Nephron (organoid): ENCODE measurements around the gene RXRA.

Experiments used
- H3K27ac Mint-ChIP-seq, 3 experiments: 2 replicates each; pipeline ENCODE4 v1.8.0; 2020; ENCODE audit warnings: mixed read lengths in 3 of 3, mild to moderate bottlenecking in 2 of 3, moderate library complexity in 1 of 3
- H3K27me3 Mint-ChIP-seq: 2 replicates; pipeline ENCODE4 v1.8.0; 2021; ENCODE audit warnings: low read depth, mild to moderate bottlenecking, moderate library complexity, mixed read lengths
- H3K36me3 Mint-ChIP-seq: 2 replicates; pipeline ENCODE4 v1.8.0; 2020; ENCODE audit warnings: low read depth, mixed read lengths
- H3K4me1 Mint-ChIP-seq: 2 replicates; pipeline ENCODE4 v1.8.0; 2020; ENCODE audit warnings: mixed read lengths
- H3K4me3 Mint-ChIP-seq, 3 experiments: 2 replicates each; pipeline ENCODE4 v1.8.0; 2020; ENCODE audit warnings: mild to moderate bottlenecking in 3 of 3, mixed read lengths in 3 of 3, moderate library complexity in 2 of 3
- H3K9me3 Mint-ChIP-seq: 2 replicates; pipeline ENCODE4 v1.8.0; 2020; ENCODE audit warnings: mixed read lengths
- TF ChIP-seq, protein P1 (sequence below), 3 experiments: fragments of 200-600 bp; sonication (generic); IDR thresholded peaks; one replicate each; pipeline ENCODE4 v1.5.0; 2021; ENCODE audit warnings: antibody characterized with exemption in 3 of 3; ENCODE audit not compliant: unreplicated experiment in 3 of 3

RXRA gene

DNA sequence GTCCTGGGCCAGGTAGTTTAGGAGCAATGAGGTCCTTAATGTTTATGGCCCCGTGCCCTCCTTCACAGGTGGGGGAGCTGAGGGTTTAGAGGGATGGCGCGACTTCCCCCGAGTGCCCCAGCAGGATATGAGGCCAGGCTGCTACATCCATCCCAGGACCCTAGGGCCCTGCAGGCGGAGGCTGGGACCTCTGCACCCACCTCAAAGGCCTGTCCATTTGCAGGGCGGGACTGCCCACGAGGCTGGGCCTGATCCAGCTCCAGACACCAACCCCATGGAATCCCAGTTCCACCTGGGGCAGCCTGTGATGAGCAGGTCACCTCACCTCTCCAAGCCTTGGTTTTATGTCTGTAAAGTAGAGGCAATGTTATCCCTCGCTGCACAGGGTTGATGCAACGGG is 142.1 kb downstream of the RXRA start:
- Mint-ChIP-seq H3K9me3 (no peaks in the 10 kb centered on the region), H3K4me3 (no peak overlapping the region), H3K27ac (no peak overlapping the region), H3K36me3 (no peaks in the 10 kb centered on the region), H3K4me1 (peaks cover 11% of the 10 kb centered on the region), H3K27me3 (no peaks in the 10 kb centered on the region)
- TF ChIP-seq, protein P1, sequence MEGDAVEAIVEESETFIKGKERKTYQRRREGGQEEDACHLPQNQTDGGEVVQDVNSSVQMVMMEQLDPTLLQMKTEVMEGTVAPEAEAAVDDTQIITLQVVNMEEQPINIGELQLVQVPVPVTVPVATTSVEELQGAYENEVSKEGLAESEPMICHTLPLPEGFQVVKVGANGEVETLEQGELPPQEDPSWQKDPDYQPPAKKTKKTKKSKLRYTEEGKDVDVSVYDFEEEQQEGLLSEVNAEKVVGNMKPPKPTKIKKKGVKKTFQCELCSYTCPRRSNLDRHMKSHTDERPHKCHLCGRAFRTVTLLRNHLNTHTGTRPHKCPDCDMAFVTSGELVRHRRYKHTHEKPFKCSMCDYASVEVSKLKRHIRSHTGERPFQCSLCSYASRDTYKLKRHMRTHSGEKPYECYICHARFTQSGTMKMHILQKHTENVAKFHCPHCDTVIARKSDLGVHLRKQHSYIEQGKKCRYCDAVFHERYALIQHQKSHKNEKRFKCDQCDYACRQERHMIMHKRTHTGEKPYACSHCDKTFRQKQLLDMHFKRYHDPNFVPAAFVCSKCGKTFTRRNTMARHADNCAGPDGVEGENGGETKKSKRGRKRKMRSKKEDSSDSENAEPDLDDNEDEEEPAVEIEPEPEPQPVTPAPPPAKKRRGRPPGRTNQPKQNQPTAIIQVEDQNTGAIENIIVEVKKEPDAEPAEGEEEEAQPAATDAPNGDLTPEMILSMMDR (IDR thresholded peaks at IDR 0.05; ENCODE audit: unreplicated experiment in 3 of 3): no peak

DNA sequence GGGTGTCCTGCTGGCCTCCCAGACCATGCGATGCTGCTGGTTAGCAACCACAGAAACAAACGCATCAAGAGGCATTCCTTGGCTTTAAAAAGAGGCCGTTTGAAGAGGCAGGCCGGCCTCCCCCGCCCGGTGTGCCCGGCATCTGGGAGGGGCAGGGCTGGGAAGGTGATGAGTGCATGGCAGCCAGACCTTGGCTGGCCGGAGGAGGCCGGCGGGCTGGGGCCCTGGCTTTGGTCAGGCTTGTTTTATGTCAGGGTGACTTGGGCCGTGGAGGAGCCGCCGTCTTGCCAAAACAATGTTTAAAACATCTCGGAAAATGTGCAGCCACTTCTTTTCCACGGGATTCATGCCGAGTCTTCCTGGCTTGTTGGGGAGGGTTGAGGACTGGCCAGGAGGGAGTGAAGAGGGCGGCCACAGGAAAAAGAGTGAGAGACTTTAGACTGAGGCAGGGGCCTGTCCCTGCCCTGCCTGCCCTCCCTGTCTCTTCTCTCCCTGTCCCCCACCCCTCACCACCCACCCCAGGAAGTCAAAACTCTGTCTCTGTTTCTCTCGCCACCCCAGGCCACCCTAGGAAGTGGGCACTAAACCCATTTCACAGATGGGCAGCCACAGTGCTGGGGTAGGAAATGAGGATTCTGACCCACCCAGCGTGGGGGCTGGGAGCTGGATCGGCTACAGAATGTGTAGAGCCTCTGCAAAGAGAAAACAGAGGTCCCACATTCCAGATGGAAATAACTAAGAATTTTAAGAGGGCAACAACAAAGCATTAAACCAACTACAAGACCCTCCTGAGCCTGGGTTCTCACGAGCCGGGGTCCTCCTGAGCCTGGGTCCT is 143.0 kb downstream of the RXRA start:
- Mint-ChIP-seq H3K27me3 (no peaks in the 10 kb centered on the region), H3K9me3 (no peaks in the 10 kb centered on the region), H3K27ac (peak overlapping the region in 2 of 3 experiments; percentile 42 to 59), H3K36me3 (no peaks in the 10 kb centered on the region), H3K4me1 (peaks cover 20% of the 10 kb centered on the region), H3K4me3 (no peak overlapping the region)
- TF ChIP-seq, protein P1 (IDR thresholded peaks at IDR 0.05; ENCODE audit: unreplicated experiment in 3 of 3): no peak

DNA sequence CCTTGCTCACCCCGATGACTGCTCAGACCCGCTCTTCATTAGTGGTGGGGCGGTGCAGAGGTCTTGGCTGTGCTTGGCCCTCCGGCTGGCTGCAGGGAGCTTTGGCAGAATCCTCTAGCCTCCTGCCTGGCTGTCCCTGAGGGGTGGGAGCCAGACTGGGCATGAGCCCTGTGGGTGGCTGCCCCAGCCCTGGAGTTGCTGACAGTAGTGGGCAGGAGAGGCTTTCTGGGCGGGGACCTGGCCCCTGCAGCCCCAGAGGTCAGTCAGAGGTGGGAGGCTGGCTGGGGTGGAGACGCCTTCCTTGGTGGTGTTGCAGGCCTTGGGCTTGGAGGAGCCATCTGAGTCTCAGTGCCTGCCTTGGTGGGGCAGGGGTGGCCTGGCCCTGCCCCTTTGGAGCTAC is 146.0 kb downstream of the RXRA start:
- Mint-ChIP-seq H3K36me3 (no peaks in the 10 kb centered on the region), H3K9me3 (no peaks in the 10 kb centered on the region), H3K27ac (peak overlapping the region in 1 of 3 experiments; percentile 20), H3K4me3 (no peak overlapping the region), H3K27me3 (no peaks in the 10 kb centered on the region), H3K4me1 (peaks cover 24% of the 10 kb centered on the region)
- TF ChIP-seq, protein P1 (IDR thresholded peaks at IDR 0.05; ENCODE audit: unreplicated experiment in 3 of 3): no peak

DNA sequence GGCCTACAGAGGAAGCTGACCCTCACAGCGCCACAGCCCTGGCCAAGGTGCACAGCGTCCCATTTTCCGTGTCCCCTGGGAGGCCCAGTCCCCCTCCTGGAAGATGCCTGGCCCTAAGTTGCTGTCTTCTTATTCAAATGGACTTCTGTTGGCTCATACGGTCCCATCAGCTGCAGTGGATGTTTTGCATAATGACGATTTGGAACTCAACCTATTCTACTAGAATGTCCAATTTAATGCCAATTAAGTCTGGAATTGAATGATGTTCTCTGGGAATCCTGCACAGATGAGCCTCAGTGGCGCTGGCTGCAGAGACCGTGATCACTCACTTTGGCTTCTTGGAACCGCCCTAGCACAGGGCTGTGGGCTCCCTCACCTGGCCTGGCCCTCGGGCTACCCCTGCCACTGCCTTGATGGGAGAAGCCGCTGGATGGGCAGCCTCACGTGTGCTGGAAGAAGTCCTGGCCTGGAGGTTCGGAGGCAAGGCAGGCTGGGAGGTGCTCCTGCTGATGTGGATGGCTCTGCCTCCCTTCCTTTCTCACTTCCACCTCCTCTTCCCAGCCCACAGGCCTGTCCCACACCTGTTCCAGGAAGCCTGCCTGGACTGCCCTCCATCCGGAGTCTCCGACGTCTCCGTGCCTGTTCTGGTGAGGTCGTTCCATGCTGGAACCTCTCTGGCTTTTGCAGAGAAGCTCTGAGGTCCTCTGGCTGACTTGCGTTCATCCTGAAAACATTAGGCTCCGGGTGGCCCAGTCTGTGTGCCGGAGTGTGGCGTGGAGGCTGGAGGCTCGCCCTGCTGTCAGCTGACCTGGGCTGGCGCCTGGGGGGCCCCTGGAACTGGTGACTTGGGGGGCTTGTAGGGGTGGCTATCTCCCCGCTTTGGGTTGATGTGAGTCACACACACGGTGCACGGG is 147.1 kb downstream of the RXRA start:
- TF ChIP-seq, protein P1 (IDR thresholded peaks at IDR 0.05; ENCODE audit: unreplicated experiment in 3 of 3): no peak
- no peaks in the 10 kb centered on the region for H3K27me3 Mint-ChIP-seq
- no peak overlapping the region for H3K4me3 Mint-ChIP-seq
- peak overlapping the region; percentile 81 to 92 (median 92) for H3K27ac Mint-ChIP-seq
- peaks cover 25% of the 10 kb centered on the region for H3K4me1 Mint-ChIP-seq
- no peaks in the 10 kb centered on the region for H3K36me3 Mint-ChIP-seq
- H3K9me3 Mint-ChIP-seq: no peaks in the 10 kb centered on the region

DNA sequence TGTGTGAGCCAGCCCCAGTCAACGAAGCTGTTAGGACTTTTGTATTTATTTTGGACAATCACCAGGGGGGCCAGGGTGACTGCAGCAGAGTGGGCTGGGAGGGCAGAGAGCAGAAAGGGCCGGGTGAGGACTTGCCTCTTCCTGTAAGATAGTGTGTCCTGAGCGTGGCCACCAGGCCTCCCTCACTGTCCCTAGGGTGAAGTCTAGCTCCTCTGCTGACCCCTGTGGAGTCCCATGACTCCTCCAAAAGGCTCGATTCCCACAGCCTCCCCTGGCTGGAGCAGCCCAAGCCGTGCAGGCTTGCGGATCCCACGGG is 147.8 kb downstream of the RXRA start:
- no peaks in the 10 kb centered on the region for H3K27me3 Mint-ChIP-seq
- no peak overlapping the region for H3K4me3 Mint-ChIP-seq
- H3K27ac Mint-ChIP-seq: peak overlapping the region; percentile 81 to 92 (median 92)
- H3K9me3 Mint-ChIP-seq: no peaks in the 10 kb centered on the region
- H3K4me1 Mint-ChIP-seq: peaks cover 25% of the 10 kb centered on the region
- TF ChIP-seq, protein P1 (IDR thresholded peaks at IDR 0.05; ENCODE audit: unreplicated experiment in 3 of 3): no peak
- no peaks in the 10 kb centered on the region for H3K36me3 Mint-ChIP-seq
